Lung (tissue), 12 donors: Measurements from ENCODE around the gene HOXA6. TPM values are rescaled to one million over a fixed set of nuclear protein-coding genes. Genes with fewer than 3 reads are reported as not detected.
A peak's percentile ranks its signal among the peaks of the same experiment; 100 is the strongest.

Experiments
- ATAC-seq: fragments of 200-7000 bp; cut with Tn5 transposase; one replicate; pipeline ENCODE4 v1.9.1; 2020; ENCODE audit warnings: moderate number of reproducible peaks; ENCODE audit not compliant: insufficient read depth, low FRiP score
- DNase-seq, 3 donors: peaks; one replicate each; pipeline ENCODE4 v3.0.0-alpha.2; 2013 to 2017
- H3K27ac ChIP-seq, 2 donors: one replicate each; pipeline ENCODE4 v1.5.1; 2013; ENCODE audit warnings: mild to moderate bottlenecking in 2 of 2, moderate library complexity in 2 of 2, control low read depth in 1 of 2, inconsistent platforms in 1 of 2, low read depth in 1 of 2, low read length in 1 of 2
- H3K27me3 ChIP-seq, 3 donors: one replicate each; pipeline ENCODE4 v1.5.1; 2013; ENCODE audit warnings: low read length in 2 of 3; ENCODE audit not compliant: control insufficient read depth in 3 of 3, insufficient read depth in 3 of 3
- H3K36me3 ChIP-seq, 4 donors: one replicate each; pipeline ENCODE4 v1.5.1; 2013; ENCODE audit warnings: low read length in 4 of 4, mild to moderate bottlenecking in 1 of 4, moderate library complexity in 1 of 4; ENCODE audit not compliant: control insufficient read depth in 4 of 4, insufficient read depth in 4 of 4
- H3K4me1 ChIP-seq, 5 donors: one replicate each; pipeline ENCODE4 v1.5.1; 2013; ENCODE audit warnings: low read length in 5 of 5, mild to moderate bottlenecking in 2 of 5, moderate library complexity in 1 of 5; ENCODE audit not compliant: control insufficient read depth in 5 of 5, insufficient read depth in 5 of 5
- H3K4me3 ChIP-seq: one replicate; pipeline ENCODE4 v1.5.1; 2013; ENCODE audit warnings: mild to moderate bottlenecking, control low read depth, moderate library complexity
- H3K9ac ChIP-seq, 2 donors: one replicate each; pipeline ENCODE4 v1.5.1; 2013; ENCODE audit warnings: low read length in 2 of 2, control low read depth in 1 of 2; ENCODE audit not compliant: insufficient read depth in 1 of 2
- H3K9me3 ChIP-seq, 4 donors: one replicate each; pipeline ENCODE4 v1.5.1; 2013; ENCODE audit warnings: low read length in 3 of 4, mild to moderate bottlenecking in 1 of 4, moderate library complexity in 1 of 4; ENCODE audit not compliant: control insufficient read depth in 4 of 4, insufficient read depth in 3 of 4
- WGBS, 2 donors: extraction: QIAGEN DNeasy Blood & Tissue Kit; methylation state at CpG; one replicate each; pipeline ENCODE4 v1.1.7; 2013; 5-methylcytosine and 5-hydroxymethylcytosine counted together
- polyA plus RNA-seq, 2 donors: library from polyadenylated mRNA; stranded (reverse); fragments of 200-250 nt; gene quantifications; one replicate each; pipeline ENCODE4 v1.2.1, GENCODE V29; 2013
- total RNA-seq, 2 donors: library from RNA; depleted of rRNA in 1 of 2; stranded (reverse); fragments of >200 nt in 1 of 2; gene quantifications; one replicate each; pipeline ENCODE4 v1.2.1, GENCODE V29; 2014 to 2021
- TF ChIP-seq, protein P1 (sequence below): IDR thresholded peaks from 2 replicates; pipeline ENCODE4 v1.5.1; 2012; ENCODE audit warnings: mild to moderate bottlenecking; ENCODE audit errors: control extremely low read depth, extremely low read depth
- donor health status: control.
- donor health status: control.
- donor health status: Bipolar disorder and iron deficiency.
- donor health status: healthy.
- donor health status: DM: yes; HTN: yes; CAD: no.

The HOXA6 gene
- total and polyA plus RNA-seq, 4 donors = 0.49 to 7.7 (median 2.8) TPM

DNA sequence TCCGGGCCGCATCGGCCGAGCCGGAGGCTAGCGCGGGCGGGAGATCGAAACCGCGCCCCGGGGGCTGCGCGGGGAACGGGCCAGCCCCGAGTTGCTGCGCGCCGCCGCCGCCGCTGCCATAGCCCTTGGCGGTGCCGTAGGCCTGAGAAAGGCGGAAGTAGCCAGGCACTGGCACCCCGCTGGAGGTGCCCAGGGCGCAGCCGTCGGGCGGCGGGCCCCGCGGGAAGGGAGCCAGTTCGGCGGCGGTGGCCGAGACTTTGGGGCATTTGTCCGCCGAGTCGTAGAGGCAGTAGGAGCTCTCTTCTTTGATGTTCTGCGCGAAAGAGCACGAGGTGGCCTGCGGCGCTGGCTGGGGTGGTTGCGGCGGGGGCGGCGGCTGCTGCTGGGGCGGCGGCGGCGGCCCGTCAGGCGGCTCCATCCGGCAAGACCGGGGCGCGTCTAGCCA lies 26.0 kb upstream of the HOXA6 start:
- peak overlapping the region; percentile 38 for H3K4me3 ChIP-seq
- no peak overlapping the region for H3K27ac ChIP-seq
- TF ChIP-seq, protein P1, sequence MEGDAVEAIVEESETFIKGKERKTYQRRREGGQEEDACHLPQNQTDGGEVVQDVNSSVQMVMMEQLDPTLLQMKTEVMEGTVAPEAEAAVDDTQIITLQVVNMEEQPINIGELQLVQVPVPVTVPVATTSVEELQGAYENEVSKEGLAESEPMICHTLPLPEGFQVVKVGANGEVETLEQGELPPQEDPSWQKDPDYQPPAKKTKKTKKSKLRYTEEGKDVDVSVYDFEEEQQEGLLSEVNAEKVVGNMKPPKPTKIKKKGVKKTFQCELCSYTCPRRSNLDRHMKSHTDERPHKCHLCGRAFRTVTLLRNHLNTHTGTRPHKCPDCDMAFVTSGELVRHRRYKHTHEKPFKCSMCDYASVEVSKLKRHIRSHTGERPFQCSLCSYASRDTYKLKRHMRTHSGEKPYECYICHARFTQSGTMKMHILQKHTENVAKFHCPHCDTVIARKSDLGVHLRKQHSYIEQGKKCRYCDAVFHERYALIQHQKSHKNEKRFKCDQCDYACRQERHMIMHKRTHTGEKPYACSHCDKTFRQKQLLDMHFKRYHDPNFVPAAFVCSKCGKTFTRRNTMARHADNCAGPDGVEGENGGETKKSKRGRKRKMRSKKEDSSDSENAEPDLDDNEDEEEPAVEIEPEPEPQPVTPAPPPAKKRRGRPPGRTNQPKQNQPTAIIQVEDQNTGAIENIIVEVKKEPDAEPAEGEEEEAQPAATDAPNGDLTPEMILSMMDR = no peak
- no peak overlapping the region for H3K9ac ChIP-seq
- H3K36me3 ChIP-seq = no peaks in the 10 kb centered on the region
- H3K4me1 ChIP-seq = peaks cover 0 to 24% (median 7%) of the 10 kb centered on the region in 5 donors
- H3K9me3 ChIP-seq = peaks cover 0 to 17% (median 0%) of the 10 kb centered on the region in 4 donors
- H3K27me3 ChIP-seq = peaks cover 29 to 91% (median 78%) of the 10 kb centered on the region in 3 donors
- ATAC-seq (peak; percentile 62), DNase-seq (no peak)
- WGBS, 2 donors = 1% methylated on average over 45 to 59 of the region's 59 CpGs

DNA sequence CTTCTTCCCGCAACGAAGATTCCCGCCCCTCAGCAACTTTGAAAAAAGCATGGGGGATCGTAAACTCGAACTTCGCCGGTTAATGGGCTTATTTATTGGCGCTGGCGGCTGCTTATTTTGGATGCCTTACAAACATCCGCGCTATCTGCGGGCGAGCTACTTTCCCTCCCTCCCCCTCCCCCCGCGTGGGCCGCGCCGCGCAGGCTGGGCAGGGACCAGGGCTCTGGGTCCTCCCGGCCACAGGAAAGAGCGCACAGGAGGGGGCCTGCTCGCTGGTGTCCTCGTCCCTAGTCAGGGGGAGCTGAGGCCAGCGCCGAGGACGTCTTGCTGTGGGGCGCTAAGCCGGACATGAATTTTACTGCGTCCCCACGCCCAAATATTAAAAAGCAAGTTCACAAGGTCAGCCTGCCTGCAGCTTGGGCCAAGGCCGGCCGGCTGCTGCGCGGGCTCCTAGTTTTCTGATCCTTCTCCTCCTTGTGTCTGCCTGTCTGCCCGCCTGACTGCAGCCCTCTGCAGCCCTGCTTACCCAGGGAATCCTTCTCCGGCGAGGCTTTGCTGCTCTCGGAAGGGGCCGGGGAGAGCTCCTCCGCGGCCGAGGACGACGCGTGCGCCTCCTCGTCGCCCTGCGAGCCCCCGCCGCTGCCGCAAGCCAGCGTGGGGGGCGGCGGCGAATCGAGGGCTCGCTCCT lies 25.4 kb upstream of the HOXA6 start:
- ATAC-seq (no peak), DNase-seq (peak in 1 of 3 donors; percentile 48)
- TF ChIP-seq, protein P1 = no peak
- Histone ChIP-seq H3K27ac (no peak overlapping the region), H3K36me3 (no peaks in the 10 kb centered on the region), H3K9ac (no peak overlapping the region), H3K4me1 (peaks cover 0 to 24% (median 7%) of the 10 kb centered on the region in 5 donors), H3K4me3 (peak overlapping the region; percentile 38), H3K9me3 (peaks cover 0 to 19% (median 0%) of the 10 kb centered on the region in 4 donors), H3K27me3 (peaks cover 29 to 91% (median 78%) of the 10 kb centered on the region in 3 donors)
- WGBS, 2 donors = 2 to 3% methylated on average over 58 of the region's 58 CpGs

DNA sequence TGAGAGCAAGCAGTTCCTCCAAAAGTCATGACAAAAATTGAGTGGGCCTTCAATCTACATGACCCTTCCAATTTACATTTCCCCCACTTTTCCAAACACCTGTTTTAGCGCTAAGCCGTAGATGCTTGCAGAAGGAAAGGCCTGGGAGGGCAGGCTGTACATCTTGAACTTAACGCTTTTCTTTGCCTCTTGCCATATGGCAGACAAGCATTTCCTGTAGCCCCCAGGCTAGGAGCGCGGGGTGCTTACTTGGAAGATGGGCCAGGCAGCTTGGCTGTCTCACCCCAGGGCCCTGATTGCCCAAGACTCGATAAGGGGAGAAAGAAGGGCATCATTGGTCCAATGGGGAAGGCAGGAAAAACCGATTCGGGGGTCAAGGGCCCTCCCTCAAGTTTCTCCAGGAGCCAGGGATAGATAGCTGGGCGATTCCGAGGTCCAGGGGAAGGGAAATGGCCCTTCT lies 24.8 kb upstream of the HOXA6 start:
- Histone ChIP-seq H3K9ac (no peak overlapping the region), H3K27ac (no peak overlapping the region), H3K36me3 (no peaks in the 10 kb centered on the region), H3K4me3 (no peak overlapping the region), H3K9me3 (peaks cover 0 to 19% (median 0%) of the 10 kb centered on the region in 4 donors), H3K27me3 (peaks cover 29 to 91% (median 78%) of the 10 kb centered on the region in 3 donors), H3K4me1 (peaks cover 0 to 24% (median 7%) of the 10 kb centered on the region in 5 donors)
- ATAC-seq (no peak), DNase-seq (peak in 1 of 3 donors; percentile 23)
- 4 to 13% methylated on average over 10 of the region's 10 CpGs for WGBS, 2 donors
- TF ChIP-seq, protein P1 = no peak
